Measurements from ENCODE around the gene TGFBR1.

DNA sequence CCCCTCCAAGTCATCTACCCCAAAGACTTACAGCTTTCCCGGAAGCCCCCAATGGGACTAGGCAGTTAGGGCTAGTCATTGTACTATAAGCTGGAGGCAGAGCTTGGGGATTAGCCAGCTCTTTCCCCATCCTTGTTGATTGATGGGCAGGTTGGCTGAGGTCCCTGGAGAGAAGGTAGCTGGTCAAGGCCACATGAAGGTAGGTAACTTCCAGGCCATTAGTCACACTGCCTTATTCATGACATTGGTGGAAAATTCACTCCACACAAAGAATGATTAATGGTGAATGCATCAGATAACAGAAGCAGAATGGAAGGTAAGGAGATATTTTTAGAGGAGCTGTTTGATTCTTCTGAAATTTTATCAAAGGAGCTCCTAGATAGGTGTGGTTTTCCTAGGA lies 49.5 kb upstream of the TGFBR1 start:
- TF ChIP-seq ZNF529 (tag by site-specific recombination; IDR thresholded peaks at IDR 0.05; ENCODE audit: insufficient replicate concordance): no peak
- TF ChIP-seq, protein P1, sequence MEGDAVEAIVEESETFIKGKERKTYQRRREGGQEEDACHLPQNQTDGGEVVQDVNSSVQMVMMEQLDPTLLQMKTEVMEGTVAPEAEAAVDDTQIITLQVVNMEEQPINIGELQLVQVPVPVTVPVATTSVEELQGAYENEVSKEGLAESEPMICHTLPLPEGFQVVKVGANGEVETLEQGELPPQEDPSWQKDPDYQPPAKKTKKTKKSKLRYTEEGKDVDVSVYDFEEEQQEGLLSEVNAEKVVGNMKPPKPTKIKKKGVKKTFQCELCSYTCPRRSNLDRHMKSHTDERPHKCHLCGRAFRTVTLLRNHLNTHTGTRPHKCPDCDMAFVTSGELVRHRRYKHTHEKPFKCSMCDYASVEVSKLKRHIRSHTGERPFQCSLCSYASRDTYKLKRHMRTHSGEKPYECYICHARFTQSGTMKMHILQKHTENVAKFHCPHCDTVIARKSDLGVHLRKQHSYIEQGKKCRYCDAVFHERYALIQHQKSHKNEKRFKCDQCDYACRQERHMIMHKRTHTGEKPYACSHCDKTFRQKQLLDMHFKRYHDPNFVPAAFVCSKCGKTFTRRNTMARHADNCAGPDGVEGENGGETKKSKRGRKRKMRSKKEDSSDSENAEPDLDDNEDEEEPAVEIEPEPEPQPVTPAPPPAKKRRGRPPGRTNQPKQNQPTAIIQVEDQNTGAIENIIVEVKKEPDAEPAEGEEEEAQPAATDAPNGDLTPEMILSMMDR (tag by site-specific recombination; IDR thresholded peaks at IDR 0.05): no peak
- TF ChIP-seq, protein P2, sequence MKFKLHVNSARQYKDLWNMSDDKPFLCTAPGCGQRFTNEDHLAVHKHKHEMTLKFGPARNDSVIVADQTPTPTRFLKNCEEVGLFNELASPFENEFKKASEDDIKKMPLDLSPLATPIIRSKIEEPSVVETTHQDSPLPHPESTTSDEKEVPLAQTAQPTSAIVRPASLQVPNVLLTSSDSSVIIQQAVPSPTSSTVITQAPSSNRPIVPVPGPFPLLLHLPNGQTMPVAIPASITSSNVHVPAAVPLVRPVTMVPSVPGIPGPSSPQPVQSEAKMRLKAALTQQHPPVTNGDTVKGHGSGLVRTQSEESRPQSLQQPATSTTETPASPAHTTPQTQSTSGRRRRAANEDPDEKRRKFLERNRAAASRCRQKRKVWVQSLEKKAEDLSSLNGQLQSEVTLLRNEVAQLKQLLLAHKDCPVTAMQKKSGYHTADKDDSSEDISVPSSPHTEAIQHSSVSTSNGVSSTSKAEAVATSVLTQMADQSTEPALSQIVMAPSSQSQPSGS (tag by site-specific recombination; IDR thresholded peaks at IDR 0.05; ENCODE audit: low read depth): no peak
- TF ChIP-seq, protein P3, sequence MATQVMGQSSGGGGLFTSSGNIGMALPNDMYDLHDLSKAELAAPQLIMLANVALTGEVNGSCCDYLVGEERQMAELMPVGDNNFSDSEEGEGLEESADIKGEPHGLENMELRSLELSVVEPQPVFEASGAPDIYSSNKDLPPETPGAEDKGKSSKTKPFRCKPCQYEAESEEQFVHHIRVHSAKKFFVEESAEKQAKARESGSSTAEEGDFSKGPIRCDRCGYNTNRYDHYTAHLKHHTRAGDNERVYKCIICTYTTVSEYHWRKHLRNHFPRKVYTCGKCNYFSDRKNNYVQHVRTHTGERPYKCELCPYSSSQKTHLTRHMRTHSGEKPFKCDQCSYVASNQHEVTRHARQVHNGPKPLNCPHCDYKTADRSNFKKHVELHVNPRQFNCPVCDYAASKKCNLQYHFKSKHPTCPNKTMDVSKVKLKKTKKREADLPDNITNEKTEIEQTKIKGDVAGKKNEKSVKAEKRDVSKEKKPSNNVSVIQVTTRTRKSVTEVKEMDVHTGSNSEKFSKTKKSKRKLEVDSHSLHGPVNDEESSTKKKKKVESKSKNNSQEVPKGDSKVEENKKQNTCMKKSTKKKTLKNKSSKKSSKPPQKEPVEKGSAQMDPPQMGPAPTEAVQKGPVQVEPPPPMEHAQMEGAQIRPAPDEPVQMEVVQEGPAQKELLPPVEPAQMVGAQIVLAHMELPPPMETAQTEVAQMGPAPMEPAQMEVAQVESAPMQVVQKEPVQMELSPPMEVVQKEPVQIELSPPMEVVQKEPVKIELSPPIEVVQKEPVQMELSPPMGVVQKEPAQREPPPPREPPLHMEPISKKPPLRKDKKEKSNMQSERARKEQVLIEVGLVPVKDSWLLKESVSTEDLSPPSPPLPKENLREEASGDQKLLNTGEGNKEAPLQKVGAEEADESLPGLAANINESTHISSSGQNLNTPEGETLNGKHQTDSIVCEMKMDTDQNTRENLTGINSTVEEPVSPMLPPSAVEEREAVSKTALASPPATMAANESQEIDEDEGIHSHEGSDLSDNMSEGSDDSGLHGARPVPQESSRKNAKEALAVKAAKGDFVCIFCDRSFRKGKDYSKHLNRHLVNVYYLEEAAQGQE (tag by site-specific recombination; IDR thresholded peaks at IDR 0.05): no peak

Measured in HEK293 (cell line).